H1 (cell line): ENCODE data around the gene TAPBPL. TPM values are rescaled to one million over a fixed set of nuclear protein-coding genes. Genes with fewer than 3 reads are reported as not detected.
"Not testable (repeated sequence)": the region's sequence is repeated elsewhere in the genome, so short reads cannot be mapped to it uniquely, and the experiment has no call there.

Source experiments
- CTCF ChIA-PET: fragments of 300-600 bp; sonication (Branson Sonifier 250); formaldehyde crosslinking; loops from one replicate; lab custom pipeline; 2021; ENCODE audit not compliant: partially characterized antibody; lab: Charles Lee
- POLR2A ChIA-PET: fragments of 300-600 bp; sonication (Branson Sonifier 250); formaldehyde crosslinking; loops from one replicate; lab custom pipeline; 2021; ENCODE audit warnings: inconsistent platforms; ENCODE audit not compliant: partially characterized antibody; lab: Charles Lee
- DNase-seq, 2 experiments: peaks; one replicate each; pipeline versions ENCODE4 v3.0.0 to v3.0.0-alpha.2; 2010 to 2022; ENCODE audit warnings: low spot score in 2 of 2, low read depth in 1 of 2, mixed read lengths in 1 of 2
- FAIRE-seq: peaks from 2 replicates; lab custom pipeline; 2011; peaks lifted over from hg19 to GRCh38; lab: Jason Lieb, UNC
- H2AFZ ChIP-seq: 2 replicates; pipeline ENCODE4 v1.8.1; 2012; ENCODE audit warnings: low read length, inconsistent platforms
- H2AK5ac ChIP-seq: 2 replicates; pipeline ENCODE4 v1.6.1; 2013; ENCODE audit warnings: low read depth, low read length
- H2BK120ac ChIP-seq: replicated peaks from 2 replicates; pipeline ENCODE3; 2013; ENCODE audit warnings: low read depth, low read length, inconsistent platforms
- H2BK12ac ChIP-seq: 2 replicates; pipeline ENCODE4 v1.6.1; 2013; ENCODE audit warnings: low read depth, low read length
- H2BK15ac ChIP-seq: 2 replicates; pipeline ENCODE4 v1.6.1; 2013; ENCODE audit warnings: low read length
- H2BK20ac ChIP-seq: 2 replicates; pipeline ENCODE4 v1.6.1; 2013; ENCODE audit warnings: low read length
- H2BK5ac ChIP-seq: 2 replicates; pipeline ENCODE4 v1.6.1; 2013; ENCODE audit warnings: low read depth, low read length
- H3K14ac ChIP-seq: 2 replicates; pipeline ENCODE4 v1.6.1; 2013; ENCODE audit warnings: inconsistent platforms; ENCODE audit not compliant: insufficient read length
- H3K18ac ChIP-seq: 2 replicates; pipeline ENCODE4 v1.6.1; 2013; ENCODE audit warnings: low read length; ENCODE audit errors: extremely low read depth
- H3K23ac ChIP-seq: 2 replicates; pipeline ENCODE4 v1.6.1; 2013; ENCODE audit warnings: inconsistent platforms; ENCODE audit not compliant: insufficient read length
- H3K23me2 ChIP-seq: 2 replicates; pipeline ENCODE4 v1.6.1; 2013; ENCODE audit warnings: low read depth, low read length
- H3K27ac ChIP-seq: 2 replicates; pipeline ENCODE4 v1.6.1; 2011; ENCODE audit warnings: low read depth, low read length, inconsistent platforms
- H3K27me3 ChIP-seq, 4 experiments: replicated peaks in 1 of 4; 1 replicate in 1 of 4; 2 replicates in 3 of 4; pipeline versions ENCODE4 v1.6.1 to v1.8.1; 2011 to 2013; ENCODE audit warnings: low read length in 3 of 4, mild to moderate bottlenecking in 3 of 4, inconsistent platforms in 2 of 4, mixed read lengths in 2 of 4, moderate library complexity in 1 of 4; ENCODE audit not compliant: control insufficient read depth in 3 of 4, insufficient read depth in 3 of 4; ENCODE audit errors: extremely low read depth in 1 of 4
- H3K36me3 ChIP-seq, 4 experiments: 2 replicates each; pipeline versions ENCODE4 v1.6.1 to v1.8.1; 2011 to 2013; ENCODE audit warnings: mild to moderate bottlenecking in 4 of 4, low read length in 3 of 4, moderate library complexity in 2 of 4, control low read depth in 1 of 4, inconsistent platforms in 1 of 4; ENCODE audit not compliant: insufficient read depth in 4 of 4, control insufficient read depth in 2 of 4
- H3K4ac ChIP-seq: replicated peaks from 2 replicates; pipeline ENCODE3; 2013; ENCODE audit warnings: low read length, low read depth, mixed read lengths, inconsistent platforms; ENCODE audit not compliant: insufficient read length
- H3K4me1 ChIP-seq, 4 experiments: replicated peaks in 1 of 4; 1 replicate in 1 of 4; 2 replicates in 3 of 4; pipeline versions ENCODE4 v1.6.1 to v1.8.1; 2011 to 2013; ENCODE audit warnings: low read length in 3 of 4, inconsistent platforms in 2 of 4, mixed read lengths in 1 of 4; ENCODE audit not compliant: insufficient read depth in 4 of 4, control insufficient read depth in 3 of 4
- H3K4me2 ChIP-seq, 2 experiments: 2 replicates each; pipeline versions ENCODE4 v1.6.1 to v1.8.1; 2011 to 2013; ENCODE audit warnings: low read depth in 2 of 2, low read length in 2 of 2, control low read depth in 1 of 2, inconsistent platforms in 1 of 2, mild to moderate bottlenecking in 1 of 2; ENCODE audit not compliant: insufficient read depth in 1 of 2
- H3K4me3 ChIP-seq, 4 experiments: fragments of 200-600, 300-600 bp in 1 of 4; sonication (generic), shearing (Covaris generic), sonication (Bioruptor Twin) in 1 of 4; 2 replicates each; pipeline versions ENCODE4 v1.5.1 to v1.8.1; 2011 to 2016; ENCODE audit warnings: low read length in 4 of 4, low read depth in 3 of 4, control low read depth in 2 of 4, inconsistent platforms in 2 of 4, mild to moderate bottlenecking in 2 of 4, mixed read lengths in 1 of 4, moderate library complexity in 1 of 4; ENCODE audit not compliant: insufficient read depth in 2 of 4; ENCODE audit errors: extremely low read depth in 1 of 4
- H3K56ac ChIP-seq: replicated peaks from 2 replicates; pipeline ENCODE3; 2013; ENCODE audit warnings: low read depth, mild to moderate bottlenecking, mixed read lengths, low read length, inconsistent platforms; ENCODE audit not compliant: insufficient read length
- H3K79me1 ChIP-seq: 2 replicates; pipeline ENCODE4 v1.6.1; 2013; ENCODE audit warnings: low read depth, low read length, control low read depth
- H3K79me2 ChIP-seq, 2 experiments: 2 replicates each; pipeline versions ENCODE4 v1.6.1 to v1.8.1; 2012 to 2013; ENCODE audit warnings: low read length in 2 of 2, mild to moderate bottlenecking in 2 of 2, inconsistent platforms in 1 of 2; ENCODE audit not compliant: insufficient read depth in 2 of 2, control insufficient read depth in 1 of 2
- H3K9ac ChIP-seq, 4 experiments: replicated peaks in 1 of 4; 1 replicate in 1 of 4; 2 replicates in 3 of 4; pipeline versions ENCODE4 v1.6.1 to v1.8.1; 2011 to 2013; ENCODE audit warnings: low read depth in 3 of 4, low read length in 3 of 4, control low read depth in 2 of 4, mild to moderate bottlenecking in 2 of 4, moderate library complexity in 2 of 4, inconsistent platforms in 1 of 4; ENCODE audit errors: extremely low read depth in 1 of 4
- H3K9me3 ChIP-seq, 2 experiments: 2 replicates each; pipeline versions ENCODE4 v1.6.1 to v1.8.1; 2012 to 2013; ENCODE audit warnings: mild to moderate bottlenecking in 2 of 2, moderate library complexity in 2 of 2, control low read depth in 1 of 2, inconsistent platforms in 1 of 2, low read depth in 1 of 2, low read length in 1 of 2, mixed read lengths in 1 of 2; ENCODE audit not compliant: insufficient read depth in 2 of 2
- H4K20me1 ChIP-seq, 2 experiments: replicated peaks in 1 of 2; 2 replicates each; pipeline versions ENCODE3 to v1.8.1; 2011 to 2013; ENCODE audit warnings: inconsistent platforms in 2 of 2, low read length in 2 of 2, mild to moderate bottlenecking in 1 of 2; ENCODE audit not compliant: insufficient read depth in 2 of 2, control insufficient read depth in 1 of 2
- H4K5ac ChIP-seq: 2 replicates; pipeline ENCODE4 v1.6.1; 2013; ENCODE audit warnings: low read length, low read depth, mixed read lengths, inconsistent platforms; ENCODE audit not compliant: insufficient read length
- H4K8ac ChIP-seq: 2 replicates; pipeline ENCODE4 v1.8.0; 2013; ENCODE audit warnings: mild to moderate bottlenecking, moderate library complexity, low read length, inconsistent platforms; ENCODE audit not compliant: insufficient read depth; ENCODE audit errors: extremely low read depth
- H4K91ac ChIP-seq: replicated peaks from 2 replicates; pipeline ENCODE3; 2013; ENCODE audit warnings: low read length, mixed read lengths, inconsistent platforms; ENCODE audit not compliant: insufficient read length
- WGBS, 2 experiments: shearing (Covaris generic) in 1 of 2; methylation state at CpG; one replicate each; pipeline versions ENCODE4 v1.1.6 to v1.1.7; 2013 to 2015; ENCODE audit warnings: low lambda C conversion rate in 2 of 2, mixed read lengths in 2 of 2, inconsistent platforms in 1 of 2, low coverage in 1 of 2, missing lambda C conversion rate in 1 of 2; ENCODE audit not compliant: insufficient replicate concordance in 2 of 2, insufficient coverage in 1 of 2, insufficient read length in 1 of 2; ENCODE audit errors: extremely low coverage in 1 of 2, missing lambda C conversion rate in 1 of 2; 5-methylcytosine and 5-hydroxymethylcytosine counted together
- polyA plus RNA-seq, 7 experiments: library from polyadenylated mRNA; depleted of rRNA in 3 of 7; stranded (reverse) in 5 of 7; unstranded in 2 of 7; fragments of >200 nt in 5 of 7; fragments of 200-250 nt in 2 of 7; gene quantifications; 1 replicate in 5 of 7; 2 replicates in 1 of 7; 4 replicates in 1 of 7; pipeline versions ENCODE4 v1.2.1 to v1.2.3, GENCODE V29; 2011 to 2013; ENCODE audit warnings: missing spikeins in 2 of 7, mixed read lengths in 2 of 7
- total RNA-seq: library from RNA; stranded (reverse); fragmentation: NEBNext Ultra II Directional; extraction: Animal tissue kit (Norgen Biotek cat#: 25700); gene quantifications from 2 replicates; pipeline ENCODE4 v1.2.1, GENCODE V29; 2021

Gene TAPBPL
- total and polyA plus RNA-seq, 2 of the 8 experiments (the other 6 are each of a cell fraction or from before 2014, with no cell fraction given) = 0.61 to 1.5 TPM

- H3K18ac ChIP-seq, H3K23ac ChIP-seq, H2BK12ac ChIP-seq, H4K5ac ChIP-seq, H3K27ac ChIP-seq, H2AFZ ChIP-seq, FAIRE-seq, H3K27me3 ChIP-seq, H3K9ac ChIP-seq, H2BK5ac ChIP-seq, H3K4ac ChIP-seq, H3K9me3 ChIP-seq, H2BK20ac ChIP-seq, H4K8ac ChIP-seq, H3K4me1 ChIP-seq, H3K56ac ChIP-seq, H4K91ac ChIP-seq, H3K4me3 ChIP-seq, H3K79me1 ChIP-seq, DNase-seq, H2BK120ac ChIP-seq, H3K14ac ChIP-seq, H3K23me2 ChIP-seq, H3K4me2 ChIP-seq, H2AK5ac ChIP-seq, H4K20me1 ChIP-seq, H2BK15ac ChIP-seq: not testable (repeated sequence)
- 94% methylated on average over 1 of the region's 1 CpG; no CpG with 5 or more reads in 1 of the 2 experiments for WGBS, 2 experiments
- H3K36me3 ChIP-seq = peaks cover 2 to 17% (median 3%) of the 10 kb centered on the region in 4 experiments; a peak in 7 of 8 replicates
- POLR2A ChIA-PET = interaction anchor here (1.2 to 3.0 kb wide), 5 partner anchors 21 to 48 kb away, joined by 3 to 11 read pairs (median 4); partner anchors contain the start of genes GAPDH, TAPBPL and VAMP1
- CTCF ChIA-PET = interaction anchor here (0.8 kb wide), 1 partner anchor 101 kb away, joined by 5 read pairs; no protein-coding TSS in a partner anchor
- peaks cover 0 to 30% of the 10 kb centered on the region in 2 experiments; a peak in 3 of 4 replicates for H3K79me2 ChIP-seq
Observed at GRCh38 chr12:6490673-6491072, 38.8 kb downstream of the TAPBPL start.
